Frontal cortex (tissue), 4 donors: ENCODE data around the gene EFCAB6. TPM values are rescaled to one million over a fixed set of nuclear protein-coding genes. Genes with fewer than 3 reads are reported as not detected.

ENCODE experiments used
- DNase-seq, 2 donors: peaks; one replicate each; pipeline ENCODE4 v3.0.0; 2012; ENCODE audit warnings: low spot score in 2 of 2
- FAIRE-seq: peaks from 2 replicates; lab custom pipeline; 2012; peaks lifted over from hg19 to GRCh38; lab: Jason Lieb, UNC
- total RNA-seq: library from RNA; depleted of rRNA; stranded (reverse); fragments of >200 nt; gene quantifications from one replicate; pipeline ENCODE4 v1.2.3, GENCODE V29; 2014
- donor health status: control.
- donor health status: control.
- donor health status: control.

The EFCAB6 gene
- total RNA-seq, 1 donor from 2014 or later = 9.4 TPM

- no peak for FAIRE-seq
Measured at GRCh38 chr22:43540529-43540923, 271.6 kb downstream of the EFCAB6 start.

GRCh38 chr22:43539572-43540528, 272.3 kb downstream of the EFCAB6 start:
- FAIRE-seq = no peak
- no peak for DNase-seq

More at GRCh38 chr22:43540529-43540923, 271.6 kb downstream of the EFCAB6 start:
- DNase-seq = no peak

- FAIRE-seq (no peak), DNase-seq (no peak)
Measured at GRCh38 chr22:43537019-43537585, 275.0 kb downstream of the EFCAB6 start.

- FAIRE-seq (no peak), DNase-seq (no peak)
Measured at GRCh38 chr22:43535741-43536140, 276.4 kb downstream of the EFCAB6 start.

DNA sequence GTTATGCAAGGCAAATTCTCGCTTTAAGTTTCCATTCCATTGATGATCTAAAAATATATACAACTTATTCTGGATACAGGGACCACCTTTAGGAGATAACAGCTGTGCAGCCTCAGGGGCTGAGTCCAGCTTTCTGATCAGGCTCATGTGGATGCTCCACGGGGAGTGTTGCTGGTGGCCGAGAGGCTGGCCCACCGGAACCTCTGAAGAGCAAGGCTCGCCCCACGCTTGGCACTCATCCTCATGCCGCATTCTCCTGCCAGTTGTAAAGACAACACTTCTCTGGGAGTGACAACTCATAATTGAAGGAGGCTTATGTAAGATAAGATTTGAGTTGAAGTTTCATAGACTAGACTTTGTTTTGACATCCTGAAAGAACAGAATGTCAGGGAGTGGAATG, 276.8 kb downstream of the EFCAB6 start:
- DNase-seq (no peak), FAIRE-seq (no peak)

DNA sequence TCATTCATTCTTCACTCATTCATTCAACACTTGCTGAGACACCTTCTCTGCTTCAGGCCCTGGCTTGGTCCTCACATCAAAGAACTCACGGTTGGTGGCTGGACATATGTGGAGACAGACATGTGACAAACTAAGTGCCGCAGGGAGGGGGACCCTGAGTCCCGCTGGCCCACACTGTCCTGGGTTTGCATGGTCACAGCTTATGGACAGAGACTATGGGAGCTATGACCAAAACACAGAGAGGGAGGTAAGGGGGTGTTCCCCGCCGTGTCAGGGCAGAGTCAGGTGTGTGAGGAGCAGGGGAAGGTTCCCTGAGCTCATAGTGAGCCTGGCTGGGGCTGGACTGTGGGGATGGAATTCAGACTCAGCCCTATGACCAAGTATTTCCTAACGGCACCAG, 277.2 kb downstream of the EFCAB6 start:
- DNase-seq = no peak
- FAIRE-seq = no peak

DNA sequence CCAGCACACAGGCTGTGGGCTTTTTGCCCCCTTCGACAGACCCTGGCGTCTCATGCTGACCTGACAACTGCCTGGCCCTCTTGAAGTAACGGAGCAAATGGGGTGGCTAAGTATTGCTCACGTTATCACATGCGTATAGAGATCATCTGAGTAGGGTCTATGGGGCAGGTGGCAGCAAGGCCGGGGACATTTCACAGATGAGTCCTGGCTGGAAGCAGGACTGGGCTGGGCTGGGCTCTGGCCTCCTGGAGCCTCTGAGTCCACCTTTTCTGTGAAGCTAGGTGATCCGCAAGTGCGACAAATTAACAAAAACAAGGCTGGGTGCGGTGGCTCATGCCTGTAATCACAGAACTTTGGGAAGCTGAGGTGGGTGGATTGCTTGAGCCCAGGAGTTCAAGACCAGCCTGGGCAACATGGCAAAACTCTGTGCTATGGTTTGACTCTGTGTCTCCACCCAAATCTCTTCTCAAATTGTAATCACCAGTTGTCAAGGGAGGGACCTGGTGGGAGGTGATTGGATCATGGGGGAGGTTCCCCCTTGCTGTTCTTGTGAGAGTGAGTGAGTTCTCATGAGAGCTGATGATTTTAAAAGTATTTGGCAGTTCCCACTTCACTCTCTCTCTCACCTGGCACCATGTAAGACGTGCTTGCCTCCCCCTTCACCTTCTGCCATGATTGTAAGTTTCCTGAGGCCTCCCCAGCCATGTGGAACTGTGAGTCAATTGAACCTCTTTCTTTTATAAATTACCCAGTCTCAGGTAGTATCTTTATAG, 278.3 kb downstream of the EFCAB6 start:
- FAIRE-seq (no peak), DNase-seq (no peak)

GRCh38 chr22:43533156-43533530, 279.0 kb downstream of the EFCAB6 start:
- DNase-seq (no peak), FAIRE-seq (no peak)

DNA sequence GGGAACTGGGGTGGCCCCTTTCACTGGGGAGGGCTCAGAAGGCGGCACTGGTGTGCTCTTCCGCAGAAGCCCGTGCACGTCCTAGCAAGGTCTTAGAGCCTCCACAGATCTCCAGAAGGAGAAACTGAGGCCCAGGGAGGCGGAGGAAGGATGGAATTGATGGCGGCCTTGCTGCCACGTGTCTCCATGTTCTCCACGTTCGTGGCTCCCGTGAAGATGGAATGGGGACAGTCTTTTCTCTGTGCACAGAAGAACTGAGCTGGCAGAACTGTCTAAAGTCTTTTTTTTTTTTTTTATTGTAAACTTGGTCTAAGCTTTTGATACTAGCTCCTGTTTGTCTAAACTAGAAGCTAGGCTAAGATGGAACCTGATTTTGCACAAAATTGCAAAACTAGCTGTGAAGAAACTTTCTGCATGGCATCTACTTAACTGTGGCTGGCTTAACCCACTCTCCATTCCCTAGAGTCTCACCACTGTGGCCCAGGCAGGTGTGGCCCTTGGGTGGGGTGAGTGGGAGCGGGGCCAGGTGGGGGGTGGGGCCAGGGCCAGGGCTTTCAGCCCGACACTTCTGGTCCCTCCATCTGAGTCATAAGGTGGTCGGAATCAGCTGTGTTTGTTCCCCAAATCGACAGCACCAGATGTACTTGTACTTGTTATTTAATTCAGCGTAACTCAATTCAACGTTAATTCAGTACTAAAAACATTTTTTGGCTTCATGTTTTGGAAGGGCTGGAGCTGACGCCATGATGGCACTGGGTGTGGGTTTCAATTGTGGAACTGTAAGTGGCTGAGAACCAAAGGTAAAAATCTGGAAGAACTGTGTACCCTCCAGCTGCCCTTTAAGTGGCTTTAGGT, 279.6 kb downstream of the EFCAB6 start:
- no peak for DNase-seq
- FAIRE-seq = no peak

DNA sequence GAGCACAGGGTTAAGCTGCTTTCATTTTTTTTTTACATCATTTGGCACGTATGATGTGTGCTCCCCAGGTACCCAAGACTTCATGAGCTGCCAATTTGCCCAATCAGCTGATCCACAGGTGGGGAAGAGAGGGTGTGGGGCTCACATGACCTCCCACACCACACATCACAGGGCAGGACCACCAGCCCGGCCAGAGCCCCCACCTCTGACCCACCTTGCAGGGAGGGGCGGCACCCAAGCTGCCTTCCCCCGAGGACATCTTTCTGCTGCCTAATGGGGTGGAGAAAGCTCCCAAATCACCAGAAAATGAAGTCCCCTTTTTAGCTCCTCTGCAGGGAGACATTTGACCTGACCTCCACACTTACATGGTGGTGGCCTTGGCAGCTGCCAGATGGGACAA, 280.5 kb downstream of the EFCAB6 start:
- FAIRE-seq (no peak), DNase-seq (no peak)

DNA sequence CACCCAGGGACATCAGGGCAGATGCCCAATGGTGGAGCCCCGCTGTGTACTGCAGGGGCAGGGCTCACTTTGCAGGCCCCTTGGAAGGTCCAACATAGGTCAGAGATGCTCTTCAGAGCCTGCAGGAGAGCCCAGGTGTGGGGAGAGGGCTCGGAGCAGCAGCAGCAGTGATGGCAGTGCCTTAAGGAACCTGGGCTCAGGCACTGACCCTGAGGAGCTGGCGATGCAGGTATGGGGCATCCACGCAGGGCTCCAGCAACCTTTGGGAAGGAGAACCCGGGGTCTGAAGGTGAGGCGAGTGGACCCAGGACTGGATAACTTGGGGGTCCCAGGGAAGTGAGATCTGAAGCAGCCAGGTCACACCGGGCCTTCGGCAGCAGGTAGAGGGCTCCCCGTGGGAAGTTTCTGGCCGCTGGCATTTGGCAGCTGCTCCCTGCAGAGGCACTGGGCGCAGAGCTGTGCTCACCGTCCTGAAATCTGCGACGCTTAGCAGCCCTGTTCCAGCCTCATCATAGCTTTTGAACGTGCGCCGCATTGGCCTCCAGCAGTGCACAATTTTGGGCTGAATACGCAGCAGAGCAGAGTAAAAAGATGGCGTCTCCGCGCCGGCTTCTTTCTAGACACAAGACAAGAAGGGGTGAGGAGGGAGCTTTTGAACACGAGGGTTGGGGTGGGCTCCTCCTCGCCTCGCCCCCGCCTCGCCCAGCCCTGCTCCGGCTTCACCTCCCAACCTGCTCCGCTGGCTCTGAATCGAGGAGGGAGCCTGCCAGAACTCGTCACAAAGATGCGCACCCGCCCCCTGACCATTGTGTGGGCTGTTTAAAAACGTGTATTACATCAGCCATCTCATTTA, 281.5 kb downstream of the EFCAB6 start:
- DNase-seq = peak in 1 of 2 donors; percentile 45

GRCh38 chr22:43529934-43530333, 282.2 kb downstream of the EFCAB6 start:
- FAIRE-seq (no peak), DNase-seq (no peak)

More for the DNA sequence above, 281.5 kb downstream of the EFCAB6 start:
- FAIRE-seq = no peak

DNA sequence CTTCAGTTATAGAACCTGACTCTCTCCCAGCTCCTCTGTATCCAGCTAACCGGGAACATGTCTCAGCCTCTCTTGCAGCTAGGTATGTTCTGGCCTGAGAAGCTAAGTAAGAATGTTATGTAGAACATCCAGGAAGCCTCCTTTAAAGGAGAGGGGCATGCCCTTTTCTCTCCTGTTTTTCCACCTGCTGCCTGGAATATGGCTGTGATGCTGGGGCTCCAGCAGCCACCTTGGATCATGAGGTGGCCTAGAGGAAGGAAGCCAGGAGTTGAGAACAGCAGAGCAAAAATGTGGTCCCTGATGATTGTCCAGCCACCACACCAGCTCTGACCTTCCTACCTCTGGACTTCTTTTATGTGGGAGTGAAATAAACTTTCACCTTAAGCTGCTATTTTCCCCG, 282.6 kb downstream of the EFCAB6 start:
- no peak for FAIRE-seq
- DNase-seq = no peak

- DNase-seq = no peak
- FAIRE-seq = no peak
Measured at GRCh38 chr22:43528601-43529360, 283.3 kb downstream of the EFCAB6 start.

GRCh38 chr22:43526946-43527345, 285.2 kb downstream of the EFCAB6 start:
- FAIRE-seq (no peak), DNase-seq (no peak)

- no peak for FAIRE-seq
- DNase-seq = no peak
Measured at GRCh38 chr22:43526117-43526655, 285.9 kb downstream of the EFCAB6 start.

- no peak for DNase-seq
- FAIRE-seq = no peak
Measured at GRCh38 chr22:43521716-43522115, 290.4 kb downstream of the EFCAB6 start.

DNA sequence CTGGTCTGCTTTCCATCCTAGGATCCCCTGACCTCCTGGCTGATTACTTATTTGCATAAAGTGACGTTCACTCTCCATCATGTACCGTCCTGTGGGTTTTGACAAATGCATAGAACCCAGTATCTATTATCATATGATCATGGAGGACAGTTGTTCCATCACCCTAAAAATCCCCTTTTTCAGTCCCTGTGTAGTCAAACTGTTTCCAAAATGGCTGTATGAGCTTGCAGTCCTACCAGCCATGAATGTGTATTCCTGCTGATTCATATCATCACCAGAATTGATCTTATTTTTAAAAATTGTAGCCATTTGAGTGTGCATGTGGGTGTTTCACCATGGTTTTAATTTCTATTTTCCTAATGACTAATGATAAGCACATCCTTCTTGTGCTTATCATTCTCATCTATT, 291.5 kb downstream of the EFCAB6 start:
- FAIRE-seq = no peak
- no peak for DNase-seq
